ENCODE data around the gene MSANTD2. TPM values are rescaled to one million over a fixed set of nuclear protein-coding genes. Genes with fewer than 3 reads are reported as not detected.

MSANTD2 gene
- total and polyA plus RNA-seq, 2 of the 4 experiments (the other 2 are of a cell fraction), result 5.0 to 6.0 TPM

- no peak overlapping the region for H2AK5ac ChIP-seq (ENCODE audit: low read depth, low read length)
- H3K4me3 ChIP-seq (ENCODE audit: insufficient read depth, low read depth, low read length), result no peak overlapping the region
- no peak overlapping the region for H2AFZ ChIP-seq (replicated peaks; ENCODE audit: low read length, poor library complexity)
- no peak overlapping the region for H3K4ac ChIP-seq (ENCODE audit: low read depth, low read length)
- BruUV-seq (replicated peaks), result no TSS peak
- no peak overlapping the region for H3K23ac ChIP-seq (ENCODE audit: low read depth, low read length)
- H4K8ac ChIP-seq (ENCODE audit: low read depth in 2 of 2, low read length in 2 of 2), result no peak overlapping the region
- H3K9me1 ChIP-seq (ENCODE audit: insufficient read depth, low read length), result 0 out of 2 replicates have a peak, but pooled peaks cover 3% of the 10 kb centered on the region
- DNase-seq (no peak), ATAC-seq (ENCODE audit: low read depth) (no peak)
- H2AK9ac ChIP-seq (replicated peaks; ENCODE audit: low read depth, low read length, poor library complexity), result no peak overlapping the region
- H3K27ac ChIP-seq (ENCODE audit: insufficient read depth, low read length), result no peak overlapping the region
- H3K56ac ChIP-seq (ENCODE audit: extremely low read depth, insufficient read depth, low read length), result no peak overlapping the region
- intact Hi-C loops (cut with micrococcal nuclease), result no loop called here
- no peak overlapping the region for H3K4me2 ChIP-seq (ENCODE audit: low read depth, low read length)
- WGBS, 2 experiments (ENCODE audit: extremely low coverage in 2 of 2, insufficient read length in 1 of 2), result 56% methylated on average over 1 of the region's 7 CpGs; no CpG with 5 or more reads in 1 of the 2 experiments
- H3K4me1 ChIP-seq (ENCODE audit: control insufficient read depth, insufficient read depth, low read length), result peaks cover 2% of the 10 kb centered on the region; the same call in 1 of the 2 replicates
- ChIA-PET CTCF (no interaction called here), POLR2A (ENCODE audit: unreplicated experiment) (no interaction called here)
- in situ Hi-C loops (cut with MboI; ENCODE audit: low sequenced_read_pairs), result no loop called here
- H3K36me3 ChIP-seq (ENCODE audit: control insufficient read depth, insufficient read depth, low read length), result no peaks in the 10 kb centered on the region
- H3K9me3 ChIP-seq (ENCODE audit: control insufficient read depth, insufficient read depth, low read length), result no peaks in the 10 kb centered on the region
- TF ChIP-seq NFE2L2 (IDR thresholded peaks at IDR 0.05; ENCODE audit: low read depth, low read length) (no peak), CEBPB (IDR thresholded peaks at IDR 0.05; ENCODE audit: low read depth, low read length) (no peak), USF2 (IDR thresholded peaks at IDR 0.05; ENCODE audit: low read depth, low read length) (no peak)
- H3K14ac ChIP-seq (replicated peaks; ENCODE audit: low read depth, low read length), result no peak overlapping the region
- H3K18ac ChIP-seq (ENCODE audit: low read depth, low read length), result no peak overlapping the region
- H4K91ac ChIP-seq (ENCODE audit: insufficient read depth, low read depth, low read length), result no peak overlapping the region
- H4K20me1 ChIP-seq (ENCODE audit: insufficient read depth, low read length), result no peaks in the 10 kb centered on the region
- no peak overlapping the region for H2BK20ac ChIP-seq (ENCODE audit: low read depth, low read length)
- H4K5ac ChIP-seq (ENCODE audit: low read depth, low read length), result no peak overlapping the region
- H2BK15ac ChIP-seq (ENCODE audit: low read depth, low read length), result no peak overlapping the region
- peaks cover 23% of the 10 kb centered on the region for H3K27me3 ChIP-seq (ENCODE audit: control insufficient read depth, insufficient read depth, low read length)
- dilution Hi-C loops (cut with HindIII; ENCODE audit: low sequenced_read_pairs, unreplicated experiment), result no loop called here
- no peak overlapping the region for H3K9ac ChIP-seq (ENCODE audit: low read depth, low read length)
- H3K79me1 ChIP-seq (ENCODE audit: low read depth in 1 of 2, low read length in 2 of 2), result peaks cover 0 to 7% of the 10 kb centered on the region in 2 experiments; a peak in 2 of 4 replicates
- H2BK120ac ChIP-seq (ENCODE audit: low read depth, low read length), result no peak overlapping the region
- no peak overlapping the region for H2BK5ac ChIP-seq (ENCODE audit: low read depth, low read length, poor library complexity, severe bottlenecking)
These were observed 62.4 kb downstream of the MSANTD2 start for GRCh38 chr11:124737638-124738305.
